Skeletal muscle tissue (tissue), 4 donors: ENCODE measurements around the gene FURIN. TPM values are rescaled to one million over a fixed set of nuclear protein-coding genes. Genes with fewer than 3 reads are reported as not detected.
A peak's percentile ranks its signal among the peaks of the same experiment; 100 is the strongest.

Experiments
- H3K27ac ChIP-seq: one replicate; pipeline ENCODE4 v1.7.0; 2013; ENCODE audit warnings: mild to moderate bottlenecking, low read depth, low read length, inconsistent platforms
- H3K27me3 ChIP-seq, 3 donors: one replicate each; pipeline ENCODE4 v1.7.0; 2013; ENCODE audit warnings: low read length in 3 of 3; ENCODE audit not compliant: control insufficient read depth in 3 of 3, insufficient read depth in 3 of 3
- H3K36me3 ChIP-seq, 3 donors: one replicate each; pipeline ENCODE4 v1.7.0; 2013; ENCODE audit warnings: low read length in 3 of 3; ENCODE audit not compliant: control insufficient read depth in 3 of 3, insufficient read depth in 3 of 3
- H3K4me1 ChIP-seq, 3 donors: one replicate each; pipeline ENCODE4 v1.7.0; 2013; ENCODE audit warnings: low read length in 3 of 3, mild to moderate bottlenecking in 3 of 3; ENCODE audit not compliant: control insufficient read depth in 3 of 3, insufficient read depth in 3 of 3
- H3K4me3 ChIP-seq, 3 donors: one replicate each; pipeline ENCODE4 v1.7.0; 2013; ENCODE audit warnings: low read length in 3 of 3
- H3K9ac ChIP-seq, 3 donors: one replicate each; pipeline ENCODE4 v1.7.0; 2013; ENCODE audit warnings: low read length in 3 of 3, mild to moderate bottlenecking in 3 of 3, moderate library complexity in 2 of 3, low read depth in 1 of 3
- H3K9me3 ChIP-seq, 3 donors: one replicate each; pipeline ENCODE4 v1.7.0; 2013; ENCODE audit warnings: low read length in 3 of 3; ENCODE audit not compliant: control insufficient read depth in 3 of 3
- total RNA-seq: library from RNA; depleted of rRNA; stranded (reverse); fragments of >200 nt; gene quantifications from one replicate; pipeline ENCODE4 v1.2.3, GENCODE V29; 2014
- donor health status: Osteomylitis.

The FURIN gene
- total RNA-seq, 1 donor from 2014 or later = 12.0 TPM

- Histone ChIP-seq H3K4me1 (peaks cover 7 to 8% (median 7%) of the 10 kb centered on the region in 3 donors), H3K36me3 (no peaks in the 10 kb centered on the region), H3K27me3 (no peaks in the 10 kb centered on the region), H3K27ac (no peak overlapping the region), H3K9me3 (no peaks in the 10 kb centered on the region), H3K9ac (peak overlapping the region in 1 of 3 donors; percentile 20), H3K4me3 (no peak overlapping the region)
These were observed 7.9 kb upstream of the FURIN start for GRCh38 chr15:90860450-90860849.

- Histone ChIP-seq H3K36me3 (no peaks in the 10 kb centered on the region), H3K9me3 (no peaks in the 10 kb centered on the region), H3K4me1 (peaks cover 7 to 8% (median 7%) of the 10 kb centered on the region in 3 donors), H3K27me3 (no peaks in the 10 kb centered on the region), H3K4me3 (no peak overlapping the region), H3K27ac (no peak overlapping the region), H3K9ac (peak overlapping the region in 1 of 3 donors; percentile 20)
These were observed 7.3 kb upstream of the FURIN start for GRCh38 chr15:90860942-90861675.

DNA sequence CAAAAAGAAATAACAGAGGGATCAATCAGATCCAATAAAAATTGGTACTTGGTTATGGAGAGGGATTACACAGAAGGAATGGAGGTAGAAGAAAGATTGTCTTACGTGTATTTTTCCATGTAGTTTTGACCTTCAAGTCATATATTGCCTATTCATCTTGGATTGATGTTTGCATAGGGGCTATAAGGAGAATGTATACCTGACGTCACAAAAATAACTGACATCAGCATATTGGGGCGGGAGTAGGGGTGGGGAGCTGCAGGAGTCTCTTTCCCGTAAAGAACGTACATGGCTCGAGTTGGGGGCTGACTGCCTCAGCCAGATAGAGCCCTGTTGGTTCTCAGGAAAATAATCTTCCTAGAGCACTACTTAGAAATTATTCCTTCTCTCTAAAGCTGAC, 5.9 kb upstream of the FURIN start:
- Histone ChIP-seq H3K9ac (no peak overlapping the region), H3K27ac (no peak overlapping the region), H3K9me3 (no peaks in the 10 kb centered on the region), H3K4me1 (peaks cover 7 to 8% (median 7%) of the 10 kb centered on the region in 3 donors), H3K36me3 (no peaks in the 10 kb centered on the region), H3K4me3 (no peak overlapping the region), H3K27me3 (no peaks in the 10 kb centered on the region)

GRCh38 chr15:90862964-90863778, 5.2 kb upstream of the FURIN start:
- no peaks in the 10 kb centered on the region for H3K27me3 ChIP-seq
- H3K36me3 ChIP-seq = no peaks in the 10 kb centered on the region
- H3K4me1 ChIP-seq = peaks cover 7 to 9% (median 7%) of the 10 kb centered on the region in 3 donors
- H3K9me3 ChIP-seq = no peaks in the 10 kb centered on the region
- H3K4me3 ChIP-seq = no peak overlapping the region
- no peak overlapping the region for H3K9ac ChIP-seq
- H3K27ac ChIP-seq = no peak overlapping the region

DNA sequence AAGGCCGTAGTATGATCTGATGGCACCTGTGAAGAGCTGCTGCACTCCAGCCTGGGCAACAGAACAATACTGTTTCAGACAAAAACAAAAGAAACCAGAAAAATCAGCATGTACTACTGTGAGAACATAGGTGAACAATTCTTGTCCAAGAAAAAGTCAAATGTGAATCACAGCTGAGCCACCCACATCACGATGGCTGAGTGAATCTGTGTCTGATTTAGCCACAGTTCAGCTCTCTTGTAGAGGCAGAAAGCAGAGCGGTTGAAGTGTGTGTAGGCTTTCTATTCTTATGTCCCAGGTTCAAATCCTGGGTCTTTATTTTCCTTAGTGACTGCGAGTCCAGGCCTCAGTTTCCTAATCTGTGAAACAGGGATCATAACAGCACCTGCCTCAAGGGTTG, 4.4 kb upstream of the FURIN start:
- H3K4me1 ChIP-seq = peaks cover 10 to 15% (median 11%) of the 10 kb centered on the region in 3 donors
- no peak overlapping the region for H3K27ac ChIP-seq
- no peaks in the 10 kb centered on the region for H3K27me3 ChIP-seq
- H3K9me3 ChIP-seq = no peaks in the 10 kb centered on the region
- no peak overlapping the region for H3K4me3 ChIP-seq
- no peaks in the 10 kb centered on the region for H3K36me3 ChIP-seq
- H3K9ac ChIP-seq = peak overlapping the region in 1 of 3 donors; percentile 16

DNA sequence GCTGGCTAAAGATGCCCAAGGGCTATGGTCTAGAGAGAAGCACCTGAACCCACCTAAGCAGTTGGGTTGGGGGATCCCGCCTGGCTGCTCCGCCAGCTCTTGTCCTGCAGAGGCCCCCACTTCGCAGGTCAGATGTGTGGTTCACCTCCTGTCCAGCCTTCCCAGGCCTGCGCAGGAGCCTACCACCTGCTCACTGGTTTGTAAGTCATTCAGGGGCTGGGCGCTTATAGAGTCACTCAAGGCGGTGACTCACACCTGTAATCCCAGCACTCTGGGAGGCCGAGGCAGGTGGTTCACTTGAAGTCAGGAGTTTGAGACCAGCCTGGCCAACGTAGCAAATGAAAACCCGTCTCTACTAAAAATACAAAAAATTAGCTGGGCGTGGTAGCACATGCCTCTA, 3.9 kb upstream of the FURIN start:
- H3K4me3 ChIP-seq = no peak overlapping the region
- peaks cover 13 to 18% (median 15%) of the 10 kb centered on the region in 3 donors for H3K4me1 ChIP-seq
- no peaks in the 10 kb centered on the region for H3K9me3 ChIP-seq
- no peaks in the 10 kb centered on the region for H3K27me3 ChIP-seq
- no peak overlapping the region for H3K27ac ChIP-seq
- H3K36me3 ChIP-seq = no peaks in the 10 kb centered on the region
- H3K9ac ChIP-seq = peak overlapping the region in 1 of 3 donors; percentile 16

DNA sequence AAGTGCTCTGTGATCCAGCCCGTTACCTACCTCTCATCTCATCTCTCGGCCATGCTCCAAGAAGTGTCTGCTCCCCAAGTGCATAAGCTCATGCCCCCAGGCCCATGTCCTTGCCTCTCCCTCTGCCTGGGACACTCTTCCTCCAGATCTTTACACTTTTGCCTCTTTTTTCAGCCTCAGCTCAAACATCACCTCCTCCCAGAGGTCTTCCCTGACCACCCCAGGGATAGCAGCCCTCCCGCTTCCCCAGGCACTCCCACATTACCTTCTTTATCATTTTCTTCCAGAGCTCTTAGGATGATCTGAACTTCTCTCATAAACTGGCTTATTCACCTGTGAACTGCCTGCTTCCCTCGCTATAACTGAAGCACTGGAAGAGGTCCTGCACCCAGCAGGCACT, 2.7 kb upstream of the FURIN start:
- Histone ChIP-seq H3K4me3 (no peak overlapping the region), H3K9me3 (no peaks in the 10 kb centered on the region), H3K4me1 (peaks cover 19 to 30% (median 25%) of the 10 kb centered on the region in 3 donors), H3K9ac (no peak overlapping the region), H3K36me3 (no peaks in the 10 kb centered on the region), H3K27me3 (no peaks in the 10 kb centered on the region), H3K27ac (no peak overlapping the region)

DNA sequence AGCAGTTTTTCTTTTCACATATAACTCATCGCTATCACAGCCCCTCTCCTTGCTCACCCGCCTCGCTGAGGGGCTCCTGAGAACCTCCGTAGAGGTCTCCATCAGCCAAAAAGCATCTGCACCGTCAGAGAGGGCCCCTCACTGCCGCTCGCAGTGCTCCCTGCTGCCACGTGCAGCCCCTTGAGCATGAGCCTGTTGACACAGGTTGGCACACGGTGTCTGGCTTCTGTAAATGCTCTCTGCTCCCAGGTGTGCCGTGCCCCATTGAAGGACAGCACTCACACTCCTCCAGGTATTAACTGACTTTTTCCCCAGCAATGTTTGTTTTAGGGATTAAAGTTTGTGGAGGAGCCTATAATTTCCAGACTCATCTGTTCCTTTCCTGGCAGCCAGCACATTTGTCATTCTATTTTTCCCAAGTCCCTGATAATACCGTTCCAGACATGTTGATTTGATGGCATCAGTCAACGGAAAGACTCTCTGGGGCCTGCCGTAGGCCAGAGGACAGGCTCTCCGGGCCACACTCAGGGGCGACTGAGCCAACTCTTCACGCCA, 2.1 kb upstream of the FURIN start:
- Histone ChIP-seq H3K27ac (no peak overlapping the region), H3K9me3 (no peaks in the 10 kb centered on the region), H3K36me3 (no peaks in the 10 kb centered on the region), H3K4me3 (no peak overlapping the region), H3K9ac (no peak overlapping the region), H3K4me1 (peaks cover 21 to 33% (median 29%) of the 10 kb centered on the region in 3 donors), H3K27me3 (no peaks in the 10 kb centered on the region)

GRCh38 chr15:90866800-90867199, 1.6 kb upstream of the FURIN start:
- no peak overlapping the region for H3K27ac ChIP-seq
- H3K4me1 ChIP-seq = peaks cover 21 to 33% (median 29%) of the 10 kb centered on the region in 3 donors
- no peaks in the 10 kb centered on the region for H3K36me3 ChIP-seq
- no peaks in the 10 kb centered on the region for H3K27me3 ChIP-seq
- H3K9ac ChIP-seq = no peak overlapping the region
- H3K4me3 ChIP-seq = no peak overlapping the region
- no peaks in the 10 kb centered on the region for H3K9me3 ChIP-seq

DNA sequence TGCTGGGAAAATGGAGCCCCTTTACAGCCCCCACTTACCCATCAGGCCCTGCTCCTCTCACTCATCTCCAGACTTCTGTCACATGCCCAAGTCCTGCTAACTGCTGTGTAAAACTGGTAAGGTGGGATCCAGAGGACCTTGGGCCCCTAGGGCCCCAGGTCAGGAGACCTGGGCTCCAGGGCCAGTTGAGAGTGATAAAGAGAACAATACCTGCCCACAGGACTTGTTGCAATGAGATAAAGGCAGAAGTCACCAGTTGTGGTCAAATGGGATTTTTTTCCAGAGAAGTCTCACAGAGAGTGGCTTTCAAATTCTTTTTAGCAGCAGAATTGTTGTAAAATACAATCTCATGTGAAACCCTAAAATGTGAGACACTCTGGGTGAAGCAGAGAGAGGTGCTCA, 753 bp downstream of the FURIN start:
- Histone ChIP-seq H3K4me3 (no peak overlapping the region), H3K9ac (peak overlapping the region in 1 of 3 donors; percentile 40), H3K9me3 (no peaks in the 10 kb centered on the region), H3K27me3 (no peaks in the 10 kb centered on the region), H3K4me1 (peaks cover 35 to 45% (median 43%) of the 10 kb centered on the region in 3 donors), H3K36me3 (no peaks in the 10 kb centered on the region), H3K27ac (peak overlapping the region; percentile 90)
